K562 (cell line): ENCODE measurements around the gene TBX6. TPM values are rescaled to one million over a fixed set of nuclear protein-coding genes. Genes with fewer than 3 reads are reported as not detected.

Experiments used
- ATAC-seq: fragments of 200-7000 bp; cut with Tn5 transposase; 3 replicates; pipeline ENCODE4 v1.9.1; 2020; ENCODE audit warnings: moderate library complexity
- BruUV-seq: library from RNA; stranded (reverse); fragments of 400-500 nt; replicated peaks from 2 replicates; lab custom pipeline; 2021; lab: Mats Ljungman, UMichigan
- CTCF ChIA-PET: fragments of 300-600 bp; formaldehyde crosslinking; extraction: SDS; loops from one replicate; lab custom pipeline; 2021; ENCODE audit warnings: low intra/inter-chr PET ratio; lab: Yijun Ruan, JAX
- POLR2A ChIA-PET: fragments of 300-600, 350-650 bp; sonication (Branson Sonifier 250); formaldehyde crosslinking; extraction: SDS; loops from one replicate; lab custom pipeline; 2021; ENCODE audit warnings: antibody characterized with exemption, inconsistent platforms; lab: Yijun Ruan, JAX
- DNase-seq, 4 experiments: peaks; one replicate each; pipeline versions ENCODE4 v3.0.0 to v3.0.0-alpha.2; 2011 to 2018; ENCODE audit warnings: low spot score in 3 of 4, mixed read lengths in 3 of 4; ENCODE audit errors: extremely low read depth in 1 of 4
- FAIRE-seq: peaks from 2 replicates; lab custom pipeline; 2011; peaks lifted over from hg19 to GRCh38; lab: Jason Lieb, UNC
- H2AFZ ChIP-seq: 2 replicates; pipeline ENCODE4 v1.6.0; 2011; ENCODE audit warnings: low read depth, low read length, control low read depth, inconsistent platforms
- H3K27ac ChIP-seq: fragments of 200-600 bp; 3 replicates; pipeline ENCODE4 v1.8.0; 2011; ENCODE audit warnings: low read depth, mild to moderate bottlenecking, control low read depth, inconsistent platforms, low read length, moderate library complexity, mixed read lengths; ENCODE audit errors: extremely low read depth
- H3K27me3 ChIP-seq, 2 experiments: fragments of 300-600 bp in 1 of 2; 2 replicates in 1 of 2; 3 replicates in 1 of 2; pipeline versions ENCODE4 v1.6.0 to v1.8.0; 2011; ENCODE audit warnings: inconsistent platforms in 2 of 2, low read length in 2 of 2, mild to moderate bottlenecking in 1 of 2, mixed read lengths in 1 of 2, moderate library complexity in 1 of 2; ENCODE audit not compliant: control insufficient read depth in 2 of 2, insufficient read depth in 2 of 2
- H3K36me3 ChIP-seq: fragments of 300-600 bp; 3 replicates; pipeline ENCODE4 v1.8.0; 2011; ENCODE audit warnings: mild to moderate bottlenecking, low read length, inconsistent platforms; ENCODE audit not compliant: control insufficient read depth, insufficient read depth
- H3K4me1 ChIP-seq, 2 experiments: fragments of 200-600 bp in 1 of 2; replicated peaks in 1 of 2; 2 replicates in 1 of 2; 3 replicates in 1 of 2; pipeline versions ENCODE4 v1.5.1 to v1.8.0; 2011; ENCODE audit warnings: inconsistent platforms in 2 of 2, low read length in 2 of 2, mild to moderate bottlenecking in 1 of 2, mixed read lengths in 1 of 2, moderate library complexity in 1 of 2; ENCODE audit not compliant: control insufficient read depth in 2 of 2, insufficient read depth in 2 of 2
- H3K4me2 ChIP-seq: 2 replicates; pipeline ENCODE4 v1.6.1; 2011; ENCODE audit warnings: low read length, control low read depth, inconsistent platforms, mixed read lengths; ENCODE audit not compliant: insufficient read depth
- H3K4me3 ChIP-seq: fragments of 200-600 bp; sonication (generic), shearing (Covaris generic); 2 replicates; pipeline ENCODE4 v1.5.1; 2016; ENCODE audit warnings: control low read depth, inconsistent platforms
- H3K79me2 ChIP-seq: fragments of 200-600 bp; 3 replicates; pipeline ENCODE4 v1.8.0; 2011; ENCODE audit warnings: low read length, inconsistent platforms; ENCODE audit not compliant: control insufficient read depth, insufficient read depth
- H3K9ac ChIP-seq, 2 experiments: 2 replicates each; pipeline versions ENCODE4 v1.6.0 to v1.6.1; 2011; ENCODE audit warnings: low read depth in 2 of 2, low read length in 2 of 2, control low read depth in 1 of 2, inconsistent platforms in 1 of 2, mild to moderate bottlenecking in 1 of 2, mixed read lengths in 1 of 2; ENCODE audit not compliant: insufficient read depth in 1 of 2
- H3K9me1 ChIP-seq: one replicate; pipeline ENCODE4 v1.6.0; 2011; ENCODE audit warnings: inconsistent platforms, mild to moderate bottlenecking, low read length, moderate library complexity; ENCODE audit not compliant: control insufficient read depth, insufficient read depth
- H3K9me3 ChIP-seq: replicated peaks from 2 replicates; pipeline ENCODE4 v1.5.1; 2011; ENCODE audit warnings: low read depth, low read length, inconsistent platforms; ENCODE audit not compliant: control insufficient read depth, insufficient read depth
- H4K20me1 ChIP-seq: replicated peaks from 2 replicates; pipeline ENCODE4 v1.6.1; 2011; ENCODE audit warnings: low read length, inconsistent platforms, mixed read lengths; ENCODE audit not compliant: control insufficient read depth, insufficient read depth
- CREM ChIP-seq: IDR thresholded peaks from 2 replicates; pipeline ENCODE4 v1.6.1; 2014; ENCODE audit warnings: antibody characterized with exemption, low read depth
- MAZ ChIP-seq, 2 experiments: fragments of 450-650 bp in 1 of 2; sonication (generic) in 1 of 2; formaldehyde crosslinking; IDR thresholded peaks in 1 of 2; conservative IDR thresholded peaks in 1 of 2; 2 replicates each; pipeline versions ENCODE4 v1.4.0 to v1.5.0; 2020; ENCODE audit warnings: mild to moderate bottlenecking in 1 of 2, missing genetic modification reagents in 1 of 2
- NR2C2 ChIP-seq, 2 experiments: fragments of 200-800 bp in 1 of 2; sonication (Bioruptor generic) in 1 of 2; sonication (generic) in 1 of 2; formaldehyde crosslinking in 1 of 2; IDR thresholded peaks; 2 replicates each; pipeline versions ENCODE4 v1.6.1 to v1.8.0; 2016 to 2022; ENCODE audit warnings: mild to moderate bottlenecking in 1 of 2, missing compliant biosample characterization in 1 of 2, missing genetic modification characterization in 1 of 2, missing genetic modification reagents in 1 of 2
- PCBP1 ChIP-seq: fragments of 200-400 bp; formaldehyde crosslinking; IDR thresholded peaks from 2 replicates; pipeline ENCODE4 v1.6.1; 2018; ENCODE audit warnings: mild to moderate bottlenecking, low read depth, low read length; ENCODE audit not compliant: poor library complexity, severe bottlenecking
- RCOR1 ChIP-seq, 2 experiments: IDR thresholded peaks; 2 replicates each; pipeline ENCODE4 v1.6.1; 2012; ENCODE audit warnings: low read depth in 2 of 2, low read length in 2 of 2, borderline replicate concordance in 1 of 2, improper control_type of control experiment in 1 of 2
- STAG1 ChIP-seq: sonication (generic); formaldehyde crosslinking; IDR thresholded peaks from 2 replicates; pipeline ENCODE4 v1.5.0; 2020; ENCODE audit warnings: missing genetic modification reagents, borderline replicate concordance
- ZNF512 ChIP-seq: IDR thresholded peaks from 2 replicates; pipeline ENCODE4 v1.6.1; 2016; ENCODE audit warnings: missing genetic modification characterization, missing compliant biosample characterization
- WGBS: fragments of 100-300 bp; shearing (Covaris generic); methylation state at CpG from one replicate; pipeline ENCODE4 v1.1.6; 2016; ENCODE audit warnings: low coverage, mixed read lengths; ENCODE audit not compliant: insufficient coverage; ENCODE audit errors: missing lambda C conversion rate; 5-methylcytosine and 5-hydroxymethylcytosine counted together
- in situ Hi-C: fragments of 300-500 bp; cut with MboI; formaldehyde crosslinking; loops from 4 replicates; pipeline ENCODE4 v1.15.0; 2018; ENCODE audit warnings: inconsistent platforms, mixed read lengths
- intact Hi-C: fragments of 100-400 bp; cut with micrococcal nuclease; formaldehyde crosslinking; loops from 2 replicates; pipeline ENCODE4 v1.14.2; 2022
- polyA plus RNA-seq, 8 experiments: library from polyadenylated mRNA; depleted of rRNA in 4 of 8; stranded (reverse) in 5 of 8; unstranded in 3 of 8; fragments of >200 nt; fragmentation: Nextera tagmentation in 2 of 8; fragmentation: Illumina TruSeq in 1 of 8; extraction: Ambion mirVana in 2 of 8; extraction: Trizol in 1 of 8; gene quantifications; 2 replicates each; pipeline versions ENCODE4 v1.2.1 to v1.2.3, GENCODE V29; 2011 to 2014; ENCODE audit warnings: inconsistent platforms in 1 of 8, missing spikeins in 1 of 8
- total RNA-seq, 7 experiments: library from RNA; depleted of rRNA in 6 of 7; stranded (reverse); fragments of >200 nt in 6 of 7; fragmentation: Illumina TruSeq in 2 of 7; extraction: Trizol in 2 of 7; gene quantifications; 2 replicates each; pipeline versions ENCODE4 v1.2.1 to v1.2.3, GENCODE V29; 2011 to 2021; ENCODE audit warnings: low replicate concordance in 1 of 7
- TF ChIP-seq, protein P1 (sequence below), 2 experiments: fragments of 450-650 bp; formaldehyde crosslinking in 1 of 2; IDR thresholded peaks; 2 replicates each; pipeline versions ENCODE4 v1.4.0 to v1.6.1; 2014 to 2020; ENCODE audit warnings: mild to moderate bottlenecking in 2 of 2, borderline replicate concordance in 1 of 2, low read depth in 1 of 2

Gene TBX6
- total and polyA plus RNA-seq, 9 of the 15 experiments (the other 6 are each of a cell fraction or from before 2014, with no cell fraction given), result 0.07 to 0.58 (median 0.11) TPM; not detected in 2

DNA sequence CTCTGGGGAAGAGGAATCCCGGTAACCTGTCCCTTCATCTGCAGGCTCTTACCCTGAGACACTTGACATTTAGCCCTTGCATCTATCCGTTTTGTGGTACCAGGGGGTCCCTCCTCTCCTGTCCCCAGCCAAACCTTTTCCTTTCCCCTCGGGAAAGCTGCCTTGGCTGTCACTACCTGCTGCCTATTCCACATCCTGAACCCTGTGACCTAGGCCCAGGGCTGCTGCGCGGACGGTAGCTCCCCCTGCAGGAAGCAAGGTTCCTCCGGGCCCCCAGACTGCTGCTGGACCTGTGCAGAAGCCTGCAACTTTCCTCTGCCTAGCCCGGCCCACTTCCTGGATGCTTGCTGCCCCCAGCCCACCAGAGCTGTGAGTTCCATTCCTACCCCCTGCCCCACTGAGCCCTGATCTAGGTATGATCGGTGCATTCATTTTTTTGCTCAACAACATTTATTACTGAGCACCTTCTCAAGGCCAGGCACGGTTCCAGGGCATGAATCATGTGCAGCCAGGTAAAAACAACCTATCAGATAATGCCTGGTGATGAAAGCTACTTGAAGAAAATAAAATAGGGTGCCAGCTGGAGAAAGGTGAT, 36.7 kb downstream of the TBX6 start:
- CTCF ChIA-PET, result interaction anchor here (0.6 kb wide), 1 partner anchor 58 kb away, joined by 5 read pairs; no protein-coding TSS in a partner anchor
- H4K20me1 ChIP-seq, result peaks cover 4% of the 10 kb centered on the region; the same call in 1 of the 2 replicates
- H3K9me3 ChIP-seq, result no peaks in the 10 kb centered on the region
- H3K9ac ChIP-seq, result peak overlapping the region in 1 of 2 experiments; percentile 49; a peak in 1 of 4 replicates
- 17% methylated on average over 9 of the region's 10 CpGs for WGBS
- intact Hi-C loops, result no loop called here
- H3K27me3 ChIP-seq, result no peaks in the 10 kb centered on the region
- H2AFZ ChIP-seq, result no peak overlapping the region
- H3K4me3 ChIP-seq, result no peak overlapping the region
- FAIRE-seq (peak; percentile 83), ATAC-seq (peak; percentile 92), DNase-seq (peak; percentile 54 to 80 (median 65))
- BruUV-seq, result no TSS peak
- peaks cover 14% of the 10 kb centered on the region; the same call in 2 of the 3 replicates for H3K79me2 ChIP-seq
- H3K36me3 ChIP-seq, result 0 out of 3 replicates have a peak, but pooled peaks cover 5% of the 10 kb centered on the region
- peak overlapping the region; percentile 67; the same call in 1 of the 2 replicates for H3K4me2 ChIP-seq
- H3K9me1 ChIP-seq, result no peaks in the 10 kb centered on the region
- POLR2A ChIA-PET, result interaction anchor here (1.5 to 4.2 kb wide), 2 partner anchors 11 to 17 kb away, joined by 6 to 29 read pairs; partner anchors contain the start of gene ALDOA
- peaks cover 19 to 32% of the 10 kb centered on the region in 2 experiments for H3K4me1 ChIP-seq
- in situ Hi-C loops, result no loop called here
- H3K27ac ChIP-seq, result no peak overlapping the region
- TF ChIP-seq STAG1 (CRISPR knock-in tag) (peak; percentile 63; the same call in 1 of the 2 replicates), NR2C2 (CRISPR knock-in tag; IDR thresholded peaks at IDR 0.05) (no peak), NR2C2 (tag; IDR thresholded peaks at IDR 0.05) (peak; percentile 37; the same call in 1 of the 2 replicates), MAZ (CRISPR knock-in tag; conservative IDR thresholded peaks at IDR 0.05 in 1 of 2, IDR thresholded peaks at IDR 0.05 in 1 of 2) (peak in 1 of 2 experiments; percentile 69; a peak in 2 of 4 replicates), CREM (peak; percentile 43; the same call in 1 of the 2 replicates), RCOR1 (IDR thresholded peaks at IDR 0.05; ENCODE audit: borderline replicate concordance in 1 of 2, low read depth in 2 of 2, low read length in 2 of 2) (peak in 1 of 2 experiments; percentile 77; a peak in 2 of 4 replicates), PCBP1 (no peak), ZNF512 (tag) (no peak)
- TF ChIP-seq, protein P1, sequence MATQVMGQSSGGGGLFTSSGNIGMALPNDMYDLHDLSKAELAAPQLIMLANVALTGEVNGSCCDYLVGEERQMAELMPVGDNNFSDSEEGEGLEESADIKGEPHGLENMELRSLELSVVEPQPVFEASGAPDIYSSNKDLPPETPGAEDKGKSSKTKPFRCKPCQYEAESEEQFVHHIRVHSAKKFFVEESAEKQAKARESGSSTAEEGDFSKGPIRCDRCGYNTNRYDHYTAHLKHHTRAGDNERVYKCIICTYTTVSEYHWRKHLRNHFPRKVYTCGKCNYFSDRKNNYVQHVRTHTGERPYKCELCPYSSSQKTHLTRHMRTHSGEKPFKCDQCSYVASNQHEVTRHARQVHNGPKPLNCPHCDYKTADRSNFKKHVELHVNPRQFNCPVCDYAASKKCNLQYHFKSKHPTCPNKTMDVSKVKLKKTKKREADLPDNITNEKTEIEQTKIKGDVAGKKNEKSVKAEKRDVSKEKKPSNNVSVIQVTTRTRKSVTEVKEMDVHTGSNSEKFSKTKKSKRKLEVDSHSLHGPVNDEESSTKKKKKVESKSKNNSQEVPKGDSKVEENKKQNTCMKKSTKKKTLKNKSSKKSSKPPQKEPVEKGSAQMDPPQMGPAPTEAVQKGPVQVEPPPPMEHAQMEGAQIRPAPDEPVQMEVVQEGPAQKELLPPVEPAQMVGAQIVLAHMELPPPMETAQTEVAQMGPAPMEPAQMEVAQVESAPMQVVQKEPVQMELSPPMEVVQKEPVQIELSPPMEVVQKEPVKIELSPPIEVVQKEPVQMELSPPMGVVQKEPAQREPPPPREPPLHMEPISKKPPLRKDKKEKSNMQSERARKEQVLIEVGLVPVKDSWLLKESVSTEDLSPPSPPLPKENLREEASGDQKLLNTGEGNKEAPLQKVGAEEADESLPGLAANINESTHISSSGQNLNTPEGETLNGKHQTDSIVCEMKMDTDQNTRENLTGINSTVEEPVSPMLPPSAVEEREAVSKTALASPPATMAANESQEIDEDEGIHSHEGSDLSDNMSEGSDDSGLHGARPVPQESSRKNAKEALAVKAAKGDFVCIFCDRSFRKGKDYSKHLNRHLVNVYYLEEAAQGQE (IDR thresholded peaks at IDR 0.05; ENCODE audit: borderline replicate concordance), result peak; percentile 45; the same call in 1 of the 2 replicates
- TF ChIP-seq, protein P1 (CRISPR knock-in tag; IDR thresholded peaks at IDR 0.05; ENCODE audit: low read depth), result no peak
